GM21360 (cell line): ENCODE results near the gene HPD.
A peak's percentile ranks its signal among the peaks of the same experiment; 100 is the strongest.
"Not testable (repeated sequence)": the region's sequence is repeated elsewhere in the genome, so short reads cannot be mapped to it uniquely, and the experiment has no call there.

ENCODE experiments used
- ATAC-seq: cut with Tn5 transposase; IDR thresholded peaks from one replicate; pipeline ENCODE4 v1.9.1; 2021; ENCODE audit warnings: mild to moderate bottlenecking, moderate library complexity; ENCODE audit not compliant: unreplicated experiment

The HPD gene

DNA sequence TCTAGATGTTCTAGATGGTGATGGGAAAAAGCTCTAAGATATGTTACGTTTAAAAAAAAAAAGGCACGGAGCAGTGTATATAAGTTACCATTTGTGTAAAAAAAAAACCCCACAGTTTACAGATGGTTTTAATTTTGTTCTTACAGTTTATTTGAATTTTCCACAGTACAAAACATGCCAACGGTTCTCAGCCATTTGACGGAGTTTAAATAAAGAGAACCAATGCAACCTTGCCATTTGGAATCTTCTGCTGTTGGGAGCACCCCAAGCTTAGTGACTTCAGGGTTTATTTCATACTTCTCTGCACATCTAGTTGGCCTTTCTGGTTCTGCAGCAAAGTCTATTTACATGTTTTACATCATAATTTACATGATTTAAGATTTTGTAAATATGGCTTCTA lies 7.7 kb upstream of the HPD start:
- no peak for ATAC-seq

GRCh38 chr12:121861636-121862254 lies 3.1 kb upstream of the HPD start:
- ATAC-seq = no peak

DNA sequence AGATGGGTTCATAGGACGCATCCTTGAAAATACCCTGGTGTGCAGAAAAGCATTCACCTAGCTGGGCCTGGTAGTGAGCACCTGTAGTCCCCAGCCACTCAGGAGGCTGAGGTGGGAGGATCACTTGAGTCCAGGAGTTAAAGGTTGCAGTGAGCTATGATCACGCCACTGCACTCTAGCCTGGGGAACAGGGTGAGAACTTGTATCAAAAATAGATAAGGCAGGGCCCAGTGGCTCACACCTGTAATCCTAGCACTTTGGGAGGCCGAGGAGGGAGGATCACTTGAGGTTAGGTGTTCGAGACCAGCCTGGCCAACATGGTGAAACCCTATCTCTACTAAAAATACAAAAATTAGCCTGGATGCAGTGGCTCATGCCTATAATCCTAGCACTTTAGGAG lies 2.0 kb upstream of the HPD start:
- not testable (repeated sequence) for ATAC-seq

GRCh38 chr12:121860257-121860656 lies 1.6 kb upstream of the HPD start:
- ATAC-seq = no peak

DNA sequence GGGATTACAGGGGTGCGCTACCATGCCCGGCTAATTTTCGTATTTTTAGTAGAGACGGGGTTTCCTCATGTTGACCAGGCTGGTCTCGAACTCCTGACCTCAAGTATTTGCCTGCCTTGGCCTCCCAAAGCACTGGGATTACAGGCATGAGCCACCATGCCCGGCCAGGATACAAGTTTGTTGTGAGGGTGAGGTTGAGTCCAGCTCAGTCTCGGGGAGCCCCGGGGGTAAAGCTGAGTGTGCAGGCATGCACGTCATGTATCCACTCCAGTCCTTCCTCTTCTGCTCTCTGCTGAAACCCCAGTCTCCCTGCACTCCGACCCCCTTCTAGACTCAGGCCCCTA lies 369 bp downstream of the HPD start:
- ATAC-seq = no peak

DNA sequence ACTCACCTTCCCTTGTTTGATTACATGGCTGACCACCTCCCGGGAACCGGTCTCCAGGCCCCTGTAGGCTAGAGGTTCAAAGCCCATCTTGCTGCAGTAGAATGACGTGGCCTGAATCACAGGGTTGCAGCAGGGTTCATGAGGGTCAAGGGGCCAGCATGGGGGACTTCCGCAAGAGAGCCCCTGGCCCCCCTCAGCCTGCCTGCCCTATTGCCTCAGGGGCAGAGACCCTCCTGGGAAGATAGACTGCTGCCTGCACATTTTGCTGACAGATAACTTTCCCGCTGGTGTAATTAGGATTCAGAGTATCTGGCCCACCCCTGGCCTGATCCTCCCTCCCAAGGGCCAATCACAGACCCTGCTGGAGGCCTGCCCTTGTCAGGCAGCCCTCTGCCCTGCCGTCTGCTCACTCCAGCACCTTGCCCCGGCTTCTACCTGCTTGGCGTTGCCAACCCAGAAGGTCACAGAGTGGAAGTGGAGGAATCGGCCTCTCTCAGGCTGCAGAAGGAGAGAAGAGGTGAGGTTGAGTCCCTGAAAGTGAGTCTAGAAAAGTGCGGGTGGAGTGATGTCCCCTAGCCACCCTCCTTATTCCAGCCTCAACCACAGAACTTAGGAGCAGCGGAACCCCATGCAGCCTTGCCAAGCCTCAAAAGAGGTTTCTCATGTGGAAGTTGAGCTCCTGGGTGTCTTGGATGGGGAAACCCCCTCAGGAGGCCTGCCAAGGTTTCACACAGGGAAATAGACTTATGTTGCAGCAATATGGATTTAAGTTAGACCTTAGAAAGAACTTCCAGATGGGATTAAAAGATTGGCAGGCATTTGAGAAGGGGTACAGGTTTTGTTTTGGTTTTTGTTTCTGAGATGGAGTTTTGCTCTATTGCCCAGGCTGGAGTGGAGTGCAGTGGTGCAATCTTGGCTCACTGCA lies 1.1 kb downstream of the HPD start:
- no peak for ATAC-seq

GRCh38 chr12:121852392-121852791 lies 6.3 kb downstream of the HPD start:
- ATAC-seq = not testable (repeated sequence)

GRCh38 chr12:121849665-121850064 lies 9.0 kb downstream of the HPD start:
- no peak for ATAC-seq

DNA sequence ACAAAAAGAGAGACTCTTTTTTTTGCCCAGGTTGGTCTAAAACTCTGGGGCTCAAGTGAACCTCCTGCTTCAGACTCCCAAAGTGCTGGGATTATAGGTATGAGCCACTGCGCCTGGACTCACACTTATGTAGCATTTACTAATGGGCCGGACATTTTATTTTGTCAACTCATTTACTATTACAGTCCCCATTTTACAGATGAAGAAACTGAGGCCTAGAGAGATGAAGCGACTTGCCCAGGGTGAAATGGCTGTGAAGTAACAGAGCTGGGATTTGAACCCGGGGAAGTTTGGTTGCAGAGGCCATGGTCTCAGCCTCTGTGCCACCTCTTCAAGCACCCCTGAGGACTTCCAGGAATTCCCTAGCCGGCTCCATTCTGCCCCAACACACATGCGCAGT lies 9.4 kb downstream of the HPD start:
- ATAC-seq = no peak

DNA sequence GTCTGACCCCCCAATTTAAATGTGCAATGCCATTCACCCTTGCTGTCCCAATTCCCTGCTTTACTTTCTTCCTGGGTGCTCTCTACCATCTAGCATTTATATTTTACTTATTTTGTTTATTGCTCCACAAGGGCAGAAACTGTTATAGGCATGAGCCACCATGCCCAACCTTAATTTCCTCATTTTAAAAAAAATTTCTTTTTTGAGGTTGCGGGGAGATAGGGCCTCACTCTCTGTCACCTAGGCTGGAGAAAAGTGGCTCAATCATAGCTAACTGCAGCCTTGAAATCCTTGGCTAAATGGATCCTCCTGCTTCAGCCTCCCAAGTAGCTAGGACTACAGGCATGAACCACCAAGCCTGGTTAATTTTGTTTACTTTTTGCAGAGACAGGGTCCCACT lies 13.0 kb downstream of the HPD start:
- ATAC-seq = no peak

GRCh38 chr12:121843236-121843982 lies 15.2 kb downstream of the HPD start:
- ATAC-seq = no peak

DNA sequence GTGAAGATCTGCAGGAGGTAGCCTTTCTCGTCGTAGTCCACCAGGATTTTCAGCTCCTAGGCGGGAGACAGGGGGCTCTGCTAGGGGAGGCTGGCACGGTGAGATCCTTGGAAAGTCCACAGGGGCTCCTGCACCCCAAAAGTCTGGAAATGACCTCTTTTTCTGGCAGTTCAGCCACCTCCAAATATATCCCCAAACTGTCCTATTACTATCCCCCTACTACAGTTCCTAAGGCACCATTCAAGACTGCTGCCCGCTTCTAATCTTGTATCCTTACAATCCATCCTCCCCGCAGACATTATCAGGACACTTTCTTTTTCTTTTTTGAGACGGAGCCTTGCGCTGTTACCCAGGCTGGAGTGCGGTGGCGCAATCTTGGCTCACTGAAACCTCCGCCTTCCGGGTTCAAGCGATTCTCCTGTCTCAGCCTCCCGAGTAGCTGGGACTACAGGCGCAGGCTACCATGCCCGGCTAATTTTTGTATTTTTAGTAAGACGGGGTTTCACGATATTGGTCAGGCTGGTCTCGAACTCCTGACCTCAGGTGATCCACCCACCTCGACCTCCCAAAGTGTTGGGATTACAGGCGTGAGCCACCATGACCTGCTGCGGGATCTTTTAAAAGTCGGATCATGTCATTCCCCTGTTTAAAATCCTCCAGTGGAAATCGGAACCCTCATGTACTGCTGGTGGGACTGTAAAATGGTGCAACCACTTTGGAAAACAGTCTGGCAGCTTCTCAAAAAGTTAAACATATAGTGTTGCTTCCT lies 18.5 kb downstream of the HPD start:
- ATAC-seq = no peak

GRCh38 chr12:121839106-121839992 lies 19.3 kb downstream of the HPD start:
- peak; percentile 95 for ATAC-seq

DNA sequence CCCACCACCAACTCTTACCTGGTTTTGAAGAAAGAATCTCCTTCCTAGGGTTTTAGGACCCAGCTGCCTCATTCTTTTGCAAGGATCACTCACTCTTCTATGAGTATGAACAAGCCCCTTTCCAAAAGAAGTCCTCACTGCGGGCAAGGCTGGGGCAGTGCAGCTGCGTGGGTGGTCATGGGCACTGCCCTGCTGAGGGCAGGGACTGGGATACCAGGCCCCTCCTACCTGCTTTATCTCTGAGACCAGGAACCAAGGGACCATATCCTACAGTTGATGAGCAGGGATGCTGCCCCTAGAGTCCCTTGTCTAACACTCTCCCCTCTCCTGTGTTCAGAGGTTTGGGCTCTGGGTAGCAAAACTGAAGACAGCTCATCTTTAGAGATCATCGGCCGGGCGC lies 20.5 kb downstream of the HPD start:
- ATAC-seq = no peak

DNA sequence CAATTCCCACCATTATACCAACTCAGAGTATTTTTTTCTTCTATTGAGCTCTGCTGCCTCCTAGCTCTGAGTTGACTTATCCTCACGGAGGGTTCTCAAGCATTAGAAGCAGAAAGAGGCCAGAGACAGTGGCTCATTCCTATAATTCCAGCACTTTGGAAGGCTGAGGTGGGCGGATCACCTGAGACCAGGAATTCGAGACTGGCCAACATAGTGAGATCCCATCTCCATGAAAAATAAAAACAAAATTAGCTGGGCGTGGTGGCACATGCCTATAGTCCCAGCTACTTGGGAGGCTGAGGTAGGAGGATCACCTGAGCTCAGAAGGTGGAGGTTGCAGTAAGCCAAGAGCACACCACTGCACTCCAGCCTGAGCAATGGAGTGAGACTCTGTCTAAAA lies 21.0 kb downstream of the HPD start:
- ATAC-seq = no peak

DNA sequence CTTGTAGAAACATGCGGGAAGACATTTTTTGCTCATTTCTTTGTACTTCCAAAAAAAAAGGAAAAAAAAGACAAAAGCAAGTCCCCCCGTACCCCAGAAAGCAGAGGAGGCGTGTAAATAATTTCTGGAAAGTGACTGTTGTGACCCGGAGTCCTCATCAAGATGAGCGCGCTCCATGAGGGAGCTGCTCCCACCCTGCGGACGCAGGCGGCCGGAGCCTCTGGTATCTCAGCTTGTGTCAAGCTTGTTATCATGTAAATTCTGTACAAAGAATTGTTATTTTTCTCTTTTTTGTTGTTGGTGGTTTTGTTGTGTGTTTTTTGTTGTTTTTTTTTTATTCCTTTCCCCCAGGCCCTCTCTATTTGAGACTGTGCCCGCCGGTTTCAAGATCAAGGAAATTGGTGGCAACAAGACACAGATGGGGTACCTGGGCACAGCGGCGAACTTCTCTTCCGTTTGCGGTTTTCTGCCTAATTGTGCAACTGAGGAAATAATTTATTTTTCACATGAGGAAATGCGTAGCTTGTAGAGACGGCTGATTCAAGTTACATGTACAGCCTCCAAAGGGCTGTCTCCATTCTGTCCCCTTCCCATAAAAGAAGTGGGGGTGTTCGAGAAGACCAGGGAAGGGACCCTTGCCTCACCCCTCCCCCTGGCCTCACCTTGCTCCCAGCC lies 27.0 kb downstream of the HPD start:
- no peak for ATAC-seq

DNA sequence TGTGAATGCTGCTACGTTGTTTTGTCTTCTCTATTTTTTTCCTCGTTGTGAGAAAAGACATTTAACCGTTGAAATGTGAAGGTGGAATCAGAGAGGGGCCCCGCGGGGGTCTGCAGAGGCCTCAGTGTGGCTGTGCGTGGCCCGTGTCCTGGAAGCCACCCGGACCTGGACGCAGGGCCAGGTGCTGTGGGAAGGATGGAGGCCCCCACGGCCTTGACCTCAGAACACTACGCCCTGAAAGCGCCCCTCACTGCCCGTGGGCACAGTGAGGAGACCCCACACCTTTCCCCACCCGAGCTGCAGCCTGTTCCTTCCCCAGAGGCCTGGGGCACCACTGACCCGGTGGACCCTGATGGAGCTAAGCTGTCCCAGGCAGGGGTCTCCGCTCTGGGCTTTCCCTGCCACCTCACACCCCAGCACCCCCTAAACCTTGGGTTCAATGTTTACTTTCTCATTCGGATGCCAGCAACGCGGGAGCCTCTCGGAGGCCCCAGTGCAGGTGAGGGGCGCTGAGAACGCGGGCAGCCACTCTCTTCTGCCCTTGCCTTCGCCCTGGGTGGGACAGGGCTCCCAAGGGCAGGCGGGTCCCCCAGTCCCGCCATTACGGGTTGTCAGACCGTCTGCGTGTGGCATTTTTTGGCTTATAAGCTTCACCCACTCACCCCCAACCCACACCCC lies 27.9 kb downstream of the HPD start:
- ATAC-seq = no peak

DNA sequence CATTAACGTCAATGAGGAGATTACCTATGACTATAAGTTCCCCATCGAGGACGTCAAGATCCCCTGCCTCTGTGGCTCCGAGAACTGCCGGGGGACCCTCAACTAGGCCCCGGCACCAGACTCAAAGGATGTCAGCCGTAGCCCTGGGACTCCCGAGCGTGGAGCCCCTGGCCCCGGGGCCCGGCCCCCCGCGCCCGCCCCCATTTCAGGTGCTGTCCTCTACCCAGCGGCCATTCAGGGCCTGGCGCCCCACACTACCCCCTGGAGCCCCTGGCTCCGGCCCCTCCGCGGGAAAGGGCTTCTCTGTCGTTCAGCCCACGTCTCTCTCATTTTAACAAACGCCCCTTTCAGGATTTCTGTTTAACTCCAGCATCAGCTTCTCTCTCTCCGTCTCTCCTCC lies 28.5 kb downstream of the HPD start:
- ATAC-seq = no peak
